ENCODE results near the gene FAM53B. TPM values are rescaled to one million over a fixed set of nuclear protein-coding genes. Genes with fewer than 3 reads are reported as not detected.

Gene FAM53B
- total RNA-seq, 4 donors from 2014 or later: 140 to 253 (median 192) TPM

- no peak for TF ChIP-seq POLR2A (IDR thresholded peaks at IDR 0.05)
- TF ChIP-seq, protein P1, sequence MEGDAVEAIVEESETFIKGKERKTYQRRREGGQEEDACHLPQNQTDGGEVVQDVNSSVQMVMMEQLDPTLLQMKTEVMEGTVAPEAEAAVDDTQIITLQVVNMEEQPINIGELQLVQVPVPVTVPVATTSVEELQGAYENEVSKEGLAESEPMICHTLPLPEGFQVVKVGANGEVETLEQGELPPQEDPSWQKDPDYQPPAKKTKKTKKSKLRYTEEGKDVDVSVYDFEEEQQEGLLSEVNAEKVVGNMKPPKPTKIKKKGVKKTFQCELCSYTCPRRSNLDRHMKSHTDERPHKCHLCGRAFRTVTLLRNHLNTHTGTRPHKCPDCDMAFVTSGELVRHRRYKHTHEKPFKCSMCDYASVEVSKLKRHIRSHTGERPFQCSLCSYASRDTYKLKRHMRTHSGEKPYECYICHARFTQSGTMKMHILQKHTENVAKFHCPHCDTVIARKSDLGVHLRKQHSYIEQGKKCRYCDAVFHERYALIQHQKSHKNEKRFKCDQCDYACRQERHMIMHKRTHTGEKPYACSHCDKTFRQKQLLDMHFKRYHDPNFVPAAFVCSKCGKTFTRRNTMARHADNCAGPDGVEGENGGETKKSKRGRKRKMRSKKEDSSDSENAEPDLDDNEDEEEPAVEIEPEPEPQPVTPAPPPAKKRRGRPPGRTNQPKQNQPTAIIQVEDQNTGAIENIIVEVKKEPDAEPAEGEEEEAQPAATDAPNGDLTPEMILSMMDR (IDR thresholded peaks at IDR 0.05 in 4 of 5, conservative IDR thresholded peaks at IDR 0.05 in 1 of 5): no peak
- no peaks in the 10 kb centered on the region for H3K27me3 ChIP-seq
- no peak overlapping the region for H3K27ac ChIP-seq
- no peak for DNase-seq
- in situ Hi-C loops (cut with MboI; ENCODE audit: low sequenced_read_pairs in 4 of 4): no loop called here
- H3K9me3 ChIP-seq: no peaks in the 10 kb centered on the region
- H3K36me3 ChIP-seq: peaks cover 0 to 8% of the 10 kb centered on the region in 2 donors
- ATAC-seq: no peak
- intact Hi-C loops (cut with DNase I; ENCODE audit: low total_unique reads): no loop called here
- no peak overlapping the region for H3K4me3 ChIP-seq
- H3K4me1 ChIP-seq: peaks cover 7 to 30% of the 10 kb centered on the region in 2 donors
These were observed 127.9 kb downstream of the FAM53B start for GRCh38 chr10:124616040-124616835.

DNA sequence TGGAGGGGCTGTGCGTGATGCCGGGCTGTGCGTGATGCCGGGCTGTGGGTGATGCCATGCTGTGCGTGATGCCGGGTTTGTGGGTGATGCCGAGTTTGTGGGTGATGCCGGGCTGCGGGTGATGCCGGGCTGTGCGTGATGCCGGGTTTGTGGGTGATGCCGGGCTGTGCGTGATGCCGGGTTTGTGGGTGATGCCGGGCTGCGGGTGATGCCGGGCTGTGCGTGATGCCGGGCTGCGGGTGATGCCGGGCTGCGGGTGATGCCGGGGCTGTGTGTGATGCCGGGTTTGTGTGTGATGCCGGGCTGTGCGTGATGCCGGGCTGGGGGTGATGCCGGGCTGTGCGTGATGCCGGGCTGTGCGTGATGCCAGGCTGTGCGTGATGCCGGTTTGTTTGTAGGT is 128.9 kb downstream of the FAM53B start:
- H3K36me3 ChIP-seq: peaks cover 0 to 8% of the 10 kb centered on the region in 2 donors
- DNase-seq (no peak), ATAC-seq (no peak)
- TF ChIP-seq POLR2A (IDR thresholded peaks at IDR 0.05): no peak
- in situ Hi-C loops (cut with MboI; ENCODE audit: low sequenced_read_pairs in 4 of 4): no loop called here
- peaks cover 4 to 21% of the 10 kb centered on the region in 2 donors for H3K4me1 ChIP-seq
- no peaks in the 10 kb centered on the region for H3K27me3 ChIP-seq
- H3K27ac ChIP-seq: no peak overlapping the region
- H3K9me3 ChIP-seq: no peaks in the 10 kb centered on the region
- H3K4me3 ChIP-seq: no peak overlapping the region
- intact Hi-C loops (cut with DNase I; ENCODE audit: low total_unique reads): no loop called here

- H3K27ac ChIP-seq: peak overlapping the region in 1 of 4 donors; percentile 30
- in situ Hi-C loops (cut with MboI; ENCODE audit: low sequenced_read_pairs in 4 of 4) (no loop called here), intact Hi-C loops (cut with DNase I; ENCODE audit: low total_unique reads) (no loop called here)
These were observed 130.0 kb downstream of the FAM53B start for GRCh38 chr10:124614003-124614659.

GRCh38 chr10:124612611-124613498 is 131.3 kb downstream of the FAM53B start:
- Histone ChIP-seq H3K27ac (peak overlapping the region in 1 of 4 donors; percentile 46), H3K36me3 (peaks cover 0 to 8% of the 10 kb centered on the region in 2 donors), H3K27me3 (no peaks in the 10 kb centered on the region), H3K4me1 (peaks cover 0 to 12% of the 10 kb centered on the region in 2 donors), H3K9me3 (no peaks in the 10 kb centered on the region), H3K4me3 (no peak overlapping the region)
- in situ Hi-C loops (cut with MboI; ENCODE audit: low sequenced_read_pairs in 4 of 4) (no loop called here), intact Hi-C loops (cut with DNase I; ENCODE audit: low total_unique reads) (no loop called here)
- DNase-seq: no peak
- peak; percentile 15 to 31 for ATAC-seq
- TF ChIP-seq, protein P1 (IDR thresholded peaks at IDR 0.05 in 4 of 5, conservative IDR thresholded peaks at IDR 0.05 in 1 of 5): no peak
- no peak for TF ChIP-seq POLR2A (IDR thresholded peaks at IDR 0.05)

More at GRCh38 chr10:124614003-124614659, 130.0 kb downstream of the FAM53B start:
- peaks cover 0 to 14% of the 10 kb centered on the region in 2 donors for H3K4me1 ChIP-seq
- no peak for DNase-seq
- peaks cover 0 to 8% of the 10 kb centered on the region in 2 donors for H3K36me3 ChIP-seq
- H3K27me3 ChIP-seq: no peaks in the 10 kb centered on the region
- H3K9me3 ChIP-seq: no peaks in the 10 kb centered on the region
- TF ChIP-seq, protein P1 (IDR thresholded peaks at IDR 0.05 in 4 of 5, conservative IDR thresholded peaks at IDR 0.05 in 1 of 5): no peak
- TF ChIP-seq POLR2A (IDR thresholded peaks at IDR 0.05): no peak
- no peak for ATAC-seq
- H3K4me3 ChIP-seq: no peak overlapping the region

Data from gastrocnemius medialis (tissue), 4 donors.